Regular cardiac myocyte (primary cell): ENCODE results near the gene BTBD17. TPM values are rescaled to one million over a fixed set of nuclear protein-coding genes. Genes with fewer than 3 reads are reported as not detected.

Experiments used
- total RNA-seq: library from RNA; depleted of rRNA; stranded (reverse); fragments of >200 nt; gene quantifications from 2 replicates; pipeline ENCODE4 v1.2.3, GENCODE V29; 2014

BTBD17 gene, protein sequence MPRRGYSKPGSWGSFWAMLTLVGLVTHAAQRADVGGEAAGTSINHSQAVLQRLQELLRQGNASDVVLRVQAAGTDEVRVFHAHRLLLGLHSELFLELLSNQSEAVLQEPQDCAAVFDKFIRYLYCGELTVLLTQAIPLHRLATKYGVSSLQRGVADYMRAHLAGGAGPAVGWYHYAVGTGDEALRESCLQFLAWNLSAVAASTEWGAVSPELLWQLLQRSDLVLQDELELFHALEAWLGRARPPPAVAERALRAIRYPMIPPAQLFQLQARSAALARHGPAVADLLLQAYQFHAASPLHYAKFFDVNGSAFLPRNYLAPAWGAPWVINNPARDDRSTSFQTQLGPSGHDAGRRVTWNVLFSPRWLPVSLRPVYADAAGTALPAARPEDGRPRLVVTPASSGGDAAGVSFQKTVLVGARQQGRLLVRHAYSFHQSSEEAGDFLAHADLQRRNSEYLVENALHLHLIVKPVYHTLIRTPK
- total RNA-seq, result not detected in 2 replicates

DNA sequence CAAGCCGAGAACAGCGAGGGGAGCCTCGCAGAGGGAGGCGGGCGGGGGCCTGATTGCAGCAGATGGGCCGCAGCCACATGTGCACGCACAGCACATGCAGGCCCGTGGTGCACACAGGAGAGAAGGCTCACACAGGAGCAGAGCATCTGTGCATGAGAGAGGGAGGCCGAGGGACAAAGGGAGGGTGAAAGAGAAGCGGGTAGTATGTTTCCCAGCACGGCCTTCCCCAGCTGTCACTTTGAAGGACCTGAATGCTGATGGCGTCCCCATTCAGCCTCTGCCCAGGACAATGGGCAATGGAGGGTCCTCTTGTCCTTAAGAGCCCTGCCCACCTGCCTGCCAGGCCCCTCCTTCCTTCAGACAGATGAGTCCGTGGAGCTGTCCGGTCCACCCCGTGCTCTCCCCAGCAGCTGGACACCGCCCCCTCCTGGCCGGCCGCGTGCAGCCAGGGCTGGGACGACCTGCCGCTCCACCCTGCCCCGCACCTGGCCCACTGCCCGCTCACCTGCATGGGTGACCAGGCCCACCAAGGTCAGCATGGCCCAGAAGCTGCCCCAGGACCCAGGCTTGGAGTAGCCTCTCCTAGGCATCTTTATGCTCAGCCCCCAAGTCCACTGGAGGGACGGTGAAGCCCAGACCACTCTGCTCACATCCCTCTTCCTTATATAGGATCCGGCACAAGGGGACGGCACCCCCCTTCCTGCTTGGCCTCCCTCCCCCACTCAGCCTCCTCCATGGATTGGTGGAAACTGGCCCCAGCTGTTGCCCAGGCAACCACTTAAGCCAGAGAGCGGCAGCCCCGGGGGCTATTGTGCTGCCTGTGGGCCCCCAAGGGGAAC lies at the start of gene BTBD17:
TSS of gene BTBD17 (minus strand) at position 639 of the 839 bp plus-strand sequence. CDS start at position 590, 49 bp downstream.

GRCh38 chr17:74367206-74367605 lies 5.5 kb upstream of the BTBD17 start, which contains the start of gene GPR142:
Gene GPR142 (plus strand): TSS chr17:74367506. CDS start chr17:74369541, 2,035 bp downstream.

GRCh38 chr17:74325743-74326379 lies 35.8 kb downstream of the BTBD17 start, which contains the start of gene KIF19:
Gene KIF19 (plus strand): TSS chr17:74326226. CDS start chr17:74326350, 124 bp downstream.

Other genes starting within 250 kb of the BTBD17 start
- gene RPL38, start 158.2 kb downstream of the BTBD17 start, total RNA-seq, result 561 and 1,016 TPM in 2 replicates
- gene TTYH2, start 148.3 kb downstream of the BTBD17 start, total RNA-seq, result 0.85 and 1.5 TPM in 2 replicates
- not detected in 2 replicates for gene DNAI2, start 87.6 kb downstream of the BTBD17 start, total RNA-seq
- gene KIF19, start 35.6 kb downstream of the BTBD17 start, total RNA-seq, result not detected in 2 replicates
- gene GPR142, start 5.6 kb upstream of the BTBD17 start, total RNA-seq, result not detected in 2 replicates
- 7.9 and 15.5 TPM in 2 replicates for gene GPRC5C, start 70.2 kb upstream of the BTBD17 start, total RNA-seq
- gene CD300A, start 104.8 kb upstream of the BTBD17 start, total RNA-seq, result under 0.01 TPM in 1 of 2 replicates, not detected in the other
- not detected in 2 replicates for gene CD300LB, start 169.6 kb upstream of the BTBD17 start, total RNA-seq
- gene CD300C, start 184.2 kb upstream of the BTBD17 start, total RNA-seq, result 0.19 TPM in 1 of 2 replicates, not detected in the other
- gene CD300H, start 205.6 kb upstream of the BTBD17 start, total RNA-seq, result not detected in 2 replicates
- gene CD300LD, start 230.4 kb upstream of the BTBD17 start, total RNA-seq, result not detected in 2 replicates